Measurements from ENCODE around the gene ING4. TPM values are rescaled to one million over a fixed set of nuclear protein-coding genes. Genes with fewer than 3 reads are reported as not detected.

ING4 gene
- total and polyA plus RNA-seq, 4 donors, result 13.9 to 18.1 (median 15.2) TPM

DNA sequence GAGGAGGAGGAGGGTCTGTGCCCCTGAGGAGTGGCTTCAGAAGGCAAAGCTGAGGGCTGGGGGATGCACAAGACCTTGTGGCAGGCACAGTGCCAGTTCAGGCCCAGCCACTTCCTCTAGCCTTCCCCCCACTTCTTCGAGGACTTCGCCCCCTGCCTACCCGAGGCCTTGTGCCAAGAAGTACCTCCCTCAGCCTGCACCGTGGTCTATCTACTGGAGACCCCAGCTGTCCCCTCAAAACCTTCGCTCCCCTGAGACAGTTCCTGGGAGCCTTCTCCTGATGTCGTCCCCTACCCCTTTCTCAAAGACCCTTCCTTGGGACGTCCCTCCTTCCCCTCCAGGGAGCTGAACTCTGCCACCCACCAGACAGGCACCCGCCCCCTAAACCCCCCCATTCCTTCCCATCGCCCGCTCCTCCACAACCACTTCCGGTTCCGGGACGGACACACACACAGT lies 25.7 kb upstream of the ING4 start:
- Histone ChIP-seq H3K27ac (ENCODE audit: low read depth in 1 of 2, low read length in 2 of 2) (peak overlapping the region; percentile 97), H3K27me3 (ENCODE audit: control insufficient read depth in 4 of 4, insufficient read depth in 4 of 4, low read length in 3 of 4) (no peaks in the 10 kb centered on the region), H3K36me3 (ENCODE audit: control insufficient read depth in 4 of 4, insufficient read depth in 3 of 4, low read depth in 1 of 4, low read length in 3 of 4) (peaks cover 1 to 6% (median 4%) of the 10 kb centered on the region in 4 donors), H3K4me3 (ENCODE audit: low read depth in 1 of 3, low read length in 3 of 3) (peak overlapping the region; percentile 78 to 99 (median 97)), H3K9me3 (ENCODE audit: control insufficient read depth in 4 of 4, low read length in 3 of 4) (no peaks in the 10 kb centered on the region), H3K4me1 (ENCODE audit: control insufficient read depth in 4 of 4, insufficient read depth in 4 of 4, low read length in 3 of 4) (peaks cover 4 to 28% (median 24%) of the 10 kb centered on the region in 4 donors), H3K9ac (ENCODE audit: low read depth in 1 of 2, low read length in 2 of 2) (peak overlapping the region; percentile 34 to 73)
- DNase-seq (ENCODE audit: low spot score), result peak; percentile 76
- TF ChIP-seq RAD21 (IDR thresholded peaks at IDR 0.05), result no peak
- peak in 1 of 2 donors; percentile 54 for TF ChIP-seq GABPA (IDR thresholded peaks at IDR 0.05 in 1 of 2, conservative IDR thresholded peaks at IDR 0.05 in 1 of 2)
- 2% methylated on average over 13 of the region's 13 CpGs for WGBS

- no peaks in the 10 kb centered on the region for H3K9me3 ChIP-seq (ENCODE audit: control insufficient read depth in 4 of 4, low read length in 3 of 4)
- 84% methylated on average over 3 of the region's 3 CpGs for WGBS
- no peak overlapping the region for H3K9ac ChIP-seq (ENCODE audit: low read depth in 1 of 2, low read length in 2 of 2)
- no peaks in the 10 kb centered on the region for H3K27me3 ChIP-seq (ENCODE audit: control insufficient read depth in 4 of 4, insufficient read depth in 4 of 4, low read length in 3 of 4)
- H3K36me3 ChIP-seq (ENCODE audit: control insufficient read depth in 4 of 4, insufficient read depth in 3 of 4, low read depth in 1 of 4, low read length in 3 of 4), result peaks cover 1 to 12% (median 8%) of the 10 kb centered on the region in 4 donors
- no peak overlapping the region for H3K4me3 ChIP-seq (ENCODE audit: low read depth in 1 of 3, low read length in 3 of 3)
- H3K4me1 ChIP-seq (ENCODE audit: control insufficient read depth in 4 of 4, insufficient read depth in 4 of 4, low read length in 3 of 4), result peaks cover 4 to 28% (median 24%) of the 10 kb centered on the region in 4 donors
- DNase-seq (ENCODE audit: low spot score), result no peak
- TF ChIP-seq RXRA (IDR thresholded peaks at IDR 0.05), result no peak
- no peak for TF ChIP-seq TAF1 (conservative IDR thresholded peaks at IDR 0.05)
- TF ChIP-seq HNF4G (IDR thresholded peaks at IDR 0.05), result no peak
- TF ChIP-seq NR2F2 (IDR thresholded peaks at IDR 0.05), result no peak
- TF ChIP-seq YY1 (IDR thresholded peaks at IDR 0.05), result no peak
- TF ChIP-seq, protein P1, sequence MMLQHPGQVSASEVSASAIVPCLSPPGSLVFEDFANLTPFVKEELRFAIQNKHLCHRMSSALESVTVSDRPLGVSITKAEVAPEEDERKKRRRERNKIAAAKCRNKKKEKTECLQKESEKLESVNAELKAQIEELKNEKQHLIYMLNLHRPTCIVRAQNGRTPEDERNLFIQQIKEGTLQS (IDR thresholded peaks at IDR 0.05), result no peak
- H3K27ac ChIP-seq (ENCODE audit: low read depth in 1 of 2, low read length in 2 of 2), result no peak overlapping the region
Observed at GRCh38 chr12:6685814-6686213, 22.9 kb upstream of the ING4 start.

DNA sequence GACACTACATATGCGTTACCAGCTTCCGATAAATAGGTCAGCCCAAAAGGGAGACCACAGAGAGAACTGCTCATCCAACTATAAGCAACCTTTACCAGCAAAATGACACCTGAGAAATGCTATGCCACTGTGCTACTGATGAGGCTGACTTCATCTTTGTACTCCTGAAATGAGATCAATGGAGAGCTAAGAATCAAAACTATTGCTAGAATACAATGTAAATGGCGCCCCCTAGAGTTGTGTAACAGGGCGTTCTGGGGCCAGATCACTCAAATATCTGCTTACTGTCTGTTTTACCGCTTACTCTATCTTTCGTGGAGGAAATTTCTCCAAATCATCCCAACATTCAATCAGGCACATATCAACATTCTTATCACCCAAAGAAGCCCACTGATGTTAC lies 21.7 kb upstream of the ING4 start:
- no peak for TF ChIP-seq HNF4A (conservative IDR thresholded peaks at IDR 0.05)
- no peak for TF ChIP-seq FOXA1 (IDR thresholded peaks at IDR 0.05)
- no peak for TF ChIP-seq FOXA2 (IDR thresholded peaks at IDR 0.05)
- TF ChIP-seq NR2F2 (IDR thresholded peaks at IDR 0.05), result no peak
- no peak for TF ChIP-seq TAF1 (conservative IDR thresholded peaks at IDR 0.05)
- peak; percentile 44 to 66 for TF ChIP-seq RAD21 (IDR thresholded peaks at IDR 0.05)
- TF ChIP-seq JUND (IDR thresholded peaks at IDR 0.05), result no peak
- no peak for TF ChIP-seq SP1 (IDR thresholded peaks at IDR 0.05)
- TF ChIP-seq, protein P2, sequence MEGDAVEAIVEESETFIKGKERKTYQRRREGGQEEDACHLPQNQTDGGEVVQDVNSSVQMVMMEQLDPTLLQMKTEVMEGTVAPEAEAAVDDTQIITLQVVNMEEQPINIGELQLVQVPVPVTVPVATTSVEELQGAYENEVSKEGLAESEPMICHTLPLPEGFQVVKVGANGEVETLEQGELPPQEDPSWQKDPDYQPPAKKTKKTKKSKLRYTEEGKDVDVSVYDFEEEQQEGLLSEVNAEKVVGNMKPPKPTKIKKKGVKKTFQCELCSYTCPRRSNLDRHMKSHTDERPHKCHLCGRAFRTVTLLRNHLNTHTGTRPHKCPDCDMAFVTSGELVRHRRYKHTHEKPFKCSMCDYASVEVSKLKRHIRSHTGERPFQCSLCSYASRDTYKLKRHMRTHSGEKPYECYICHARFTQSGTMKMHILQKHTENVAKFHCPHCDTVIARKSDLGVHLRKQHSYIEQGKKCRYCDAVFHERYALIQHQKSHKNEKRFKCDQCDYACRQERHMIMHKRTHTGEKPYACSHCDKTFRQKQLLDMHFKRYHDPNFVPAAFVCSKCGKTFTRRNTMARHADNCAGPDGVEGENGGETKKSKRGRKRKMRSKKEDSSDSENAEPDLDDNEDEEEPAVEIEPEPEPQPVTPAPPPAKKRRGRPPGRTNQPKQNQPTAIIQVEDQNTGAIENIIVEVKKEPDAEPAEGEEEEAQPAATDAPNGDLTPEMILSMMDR (IDR thresholded peaks at IDR 0.05; ENCODE audit: low read depth, low read length, missing input control), result peak; percentile 27
- WGBS, result 75% methylated on average over 6 of the region's 6 CpGs
- DNase-seq (ENCODE audit: low spot score), result no peak
- H3K36me3 ChIP-seq (ENCODE audit: control insufficient read depth in 4 of 4, insufficient read depth in 3 of 4, low read depth in 1 of 4, low read length in 3 of 4), result peaks cover 1 to 20% (median 9%) of the 10 kb centered on the region in 4 donors
- no peak overlapping the region for H3K27ac ChIP-seq (ENCODE audit: low read depth in 1 of 2, low read length in 2 of 2)
- H3K4me3 ChIP-seq (ENCODE audit: low read depth in 1 of 3, low read length in 3 of 3), result no peak overlapping the region
- H3K4me1 ChIP-seq (ENCODE audit: control insufficient read depth in 4 of 4, insufficient read depth in 4 of 4, low read length in 3 of 4), result peaks cover 4 to 21% (median 15%) of the 10 kb centered on the region in 4 donors
- no peaks in the 10 kb centered on the region for H3K9me3 ChIP-seq (ENCODE audit: control insufficient read depth in 4 of 4, low read length in 3 of 4)
- H3K9ac ChIP-seq (ENCODE audit: low read depth in 1 of 2, low read length in 2 of 2), result no peak overlapping the region
- no peaks in the 10 kb centered on the region for H3K27me3 ChIP-seq (ENCODE audit: control insufficient read depth in 4 of 4, insufficient read depth in 4 of 4, low read length in 3 of 4)

All from liver (tissue), 9 donors.